ENCODE results near the gene OPRD1. TPM values are rescaled to one million over a fixed set of nuclear protein-coding genes. Genes with fewer than 3 reads are reported as not detected.
"Not testable (repeated sequence)": the region's sequence is repeated elsewhere in the genome, so short reads cannot be mapped to it uniquely, and the experiment has no call there.

The OPRD1 gene
- not detected in 2 replicates for total RNA-seq (2012; rRNA removed)

DNA sequence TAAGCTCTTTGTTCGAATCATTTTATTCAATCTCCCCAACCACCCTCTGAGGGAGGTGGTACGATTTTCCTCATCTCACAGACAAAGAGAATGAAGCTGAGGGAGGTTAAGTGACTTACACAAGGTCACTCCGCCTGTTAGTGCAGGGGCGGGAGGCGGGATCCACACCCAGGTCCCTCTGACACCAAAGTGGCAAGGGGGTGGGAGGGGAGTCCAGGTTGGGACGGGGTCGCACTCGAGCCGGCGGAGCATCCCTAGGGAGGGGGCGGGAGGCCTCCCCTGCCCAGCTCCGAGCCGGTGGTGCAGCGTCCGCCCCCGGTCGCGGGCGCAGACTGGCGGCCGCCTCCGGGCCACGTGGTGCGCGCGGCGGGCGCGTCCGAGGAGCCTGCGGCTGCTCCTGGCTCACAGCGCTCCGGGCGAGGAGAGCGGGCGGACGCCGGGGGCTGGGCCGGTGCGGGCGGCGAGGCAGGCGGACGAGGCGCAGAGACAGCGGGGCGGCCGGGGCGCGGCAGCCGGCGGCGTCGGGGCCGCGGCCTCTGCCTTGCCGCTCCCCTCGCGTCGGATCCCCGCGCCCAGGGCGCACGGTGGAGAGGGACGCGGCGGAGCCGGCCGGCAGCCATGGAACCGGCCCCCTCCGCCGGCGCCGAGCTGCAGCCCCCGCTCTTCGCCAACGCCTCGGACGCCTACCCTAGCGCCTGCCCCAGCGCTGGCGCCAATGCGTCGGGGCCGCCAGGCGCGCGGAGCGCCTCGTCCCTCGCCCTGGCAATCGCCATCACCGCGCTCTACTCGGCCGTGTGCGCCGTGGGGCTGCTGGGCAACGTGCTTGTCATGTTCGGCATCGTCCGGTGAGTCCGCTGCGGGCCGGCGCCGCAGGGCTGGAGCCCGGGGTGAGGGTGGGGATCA lies at the start of gene OPRD1:
Gene OPRD1, plus strand, starts transcription at position 405 of the 903 bp plus-strand sequence. Its CDS starts 214 bp downstream, at position 619.
- Histone ChIP-seq H3K4me2 (ENCODE audit: low read length) (peak within 1 kb of the TSS; percentile 22), H3K9ac (ENCODE audit: low read depth, low read length) (no peak within 1 kb of the TSS), H3K4me3 (ENCODE audit: low read length) (peak within 1 kb of the TSS; percentile 57), H3K9me3 (replicated peaks; ENCODE audit: low read length) (no peaks in the 10 kb centered on the region), H3K27me3 (ENCODE audit: control insufficient read depth, insufficient read depth, low read length) (peaks cover 61% of the 10 kb centered on the region), H3K4me1 (ENCODE audit: control insufficient read depth, insufficient read depth, low read length) (no peaks in the 10 kb centered on the region), H3K36me3 (ENCODE audit: insufficient read depth, low read length) (no peaks in the 10 kb centered on the region)

- no peak overlapping the region for H3K4me2 ChIP-seq (ENCODE audit: low read length)
- H3K9me3 ChIP-seq (replicated peaks; ENCODE audit: low read length) = no peaks in the 10 kb centered on the region
- H3K4me3 ChIP-seq (ENCODE audit: low read length) = no peak overlapping the region
- H3K27me3 ChIP-seq (ENCODE audit: control insufficient read depth, insufficient read depth, low read length) = no peaks in the 10 kb centered on the region
- peaks cover 37% of the 10 kb centered on the region for H3K36me3 ChIP-seq (ENCODE audit: insufficient read depth, low read length)
- no peak overlapping the region for H3K9ac ChIP-seq (ENCODE audit: low read depth, low read length)
- no peaks in the 10 kb centered on the region for H3K4me1 ChIP-seq (ENCODE audit: control insufficient read depth, insufficient read depth, low read length)
Observed at GRCh38 chr1:28766532-28767183, 45.3 kb upstream of the OPRD1 start.

- H3K4me2 ChIP-seq (ENCODE audit: low read length) = no peak overlapping the region
- H3K9me3 ChIP-seq (replicated peaks; ENCODE audit: low read length) = no peaks in the 10 kb centered on the region
- H3K27me3 ChIP-seq (ENCODE audit: control insufficient read depth, insufficient read depth, low read length) = no peaks in the 10 kb centered on the region
- H3K9ac ChIP-seq (ENCODE audit: low read depth, low read length) = no peak overlapping the region
- no peak overlapping the region for H3K4me3 ChIP-seq (ENCODE audit: low read length)
- H3K4me1 ChIP-seq (ENCODE audit: control insufficient read depth, insufficient read depth, low read length) = no peaks in the 10 kb centered on the region
- H3K36me3 ChIP-seq (ENCODE audit: insufficient read depth, low read length) = peaks cover 33% of the 10 kb centered on the region
Observed at GRCh38 chr1:28770601-28771165, 41.3 kb upstream of the OPRD1 start.

GRCh38 chr1:28771921-28772320 lies 40.0 kb upstream of the OPRD1 start:
- H3K36me3 ChIP-seq (ENCODE audit: insufficient read depth, low read length) = peaks cover 23% of the 10 kb centered on the region
- not testable (repeated sequence) for H3K27me3 ChIP-seq (ENCODE audit: control insufficient read depth, insufficient read depth, low read length); H3K9me3 ChIP-seq (replicated peaks; ENCODE audit: low read length); H3K4me2 ChIP-seq (ENCODE audit: low read length); H3K4me1 ChIP-seq (ENCODE audit: control insufficient read depth, insufficient read depth, low read length); H3K9ac ChIP-seq (ENCODE audit: low read depth, low read length); H3K4me3 ChIP-seq (ENCODE audit: low read length)

GRCh38 chr1:28773105-28773504 lies 38.9 kb upstream of the OPRD1 start:
- Histone ChIP-seq H3K4me2 (ENCODE audit: low read length) (no peak overlapping the region), H3K4me1 (ENCODE audit: control insufficient read depth, insufficient read depth, low read length) (no peaks in the 10 kb centered on the region), H3K4me3 (ENCODE audit: low read length) (no peak overlapping the region), H3K36me3 (ENCODE audit: insufficient read depth, low read length) (peaks cover 23% of the 10 kb centered on the region), H3K27me3 (ENCODE audit: control insufficient read depth, insufficient read depth, low read length) (no peaks in the 10 kb centered on the region), H3K9ac (ENCODE audit: low read depth, low read length) (no peak overlapping the region), H3K9me3 (replicated peaks; ENCODE audit: low read length) (no peaks in the 10 kb centered on the region)

GRCh38 chr1:28775121-28775942 lies 36.6 kb upstream of the OPRD1 start:
- Histone ChIP-seq H3K4me1 (ENCODE audit: control insufficient read depth, insufficient read depth, low read length) (no peaks in the 10 kb centered on the region), H3K36me3 (ENCODE audit: insufficient read depth, low read length) (peaks cover 11% of the 10 kb centered on the region), H3K9ac (ENCODE audit: low read depth, low read length) (no peak overlapping the region), H3K27me3 (ENCODE audit: control insufficient read depth, insufficient read depth, low read length) (no peaks in the 10 kb centered on the region), H3K4me2 (ENCODE audit: low read length) (no peak overlapping the region), H3K9me3 (replicated peaks; ENCODE audit: low read length) (no peaks in the 10 kb centered on the region), H3K4me3 (ENCODE audit: low read length) (no peak overlapping the region)

GRCh38 chr1:28776341-28776740 lies 35.6 kb upstream of the OPRD1 start:
- Histone ChIP-seq H3K9me3 (replicated peaks; ENCODE audit: low read length) (no peaks in the 10 kb centered on the region), H3K4me2 (ENCODE audit: low read length) (no peak overlapping the region), H3K9ac (ENCODE audit: low read depth, low read length) (no peak overlapping the region), H3K4me3 (ENCODE audit: low read length) (no peak overlapping the region), H3K4me1 (ENCODE audit: control insufficient read depth, insufficient read depth, low read length) (no peaks in the 10 kb centered on the region), H3K27me3 (ENCODE audit: control insufficient read depth, insufficient read depth, low read length) (no peaks in the 10 kb centered on the region), H3K36me3 (ENCODE audit: insufficient read depth, low read length) (peaks cover 9% of the 10 kb centered on the region)

GRCh38 chr1:28778021-28778420 lies 33.9 kb upstream of the OPRD1 start:
- no peak overlapping the region for H3K4me3 ChIP-seq (ENCODE audit: low read length)
- no peak overlapping the region for H3K9ac ChIP-seq (ENCODE audit: low read depth, low read length)
- no peak overlapping the region for H3K4me2 ChIP-seq (ENCODE audit: low read length)
- H3K27me3 ChIP-seq (ENCODE audit: control insufficient read depth, insufficient read depth, low read length) = no peaks in the 10 kb centered on the region
- peaks cover 4% of the 10 kb centered on the region for H3K36me3 ChIP-seq (ENCODE audit: insufficient read depth, low read length)
- no peaks in the 10 kb centered on the region for H3K9me3 ChIP-seq (replicated peaks; ENCODE audit: low read length)
- H3K4me1 ChIP-seq (ENCODE audit: control insufficient read depth, insufficient read depth, low read length) = no peaks in the 10 kb centered on the region

DNA sequence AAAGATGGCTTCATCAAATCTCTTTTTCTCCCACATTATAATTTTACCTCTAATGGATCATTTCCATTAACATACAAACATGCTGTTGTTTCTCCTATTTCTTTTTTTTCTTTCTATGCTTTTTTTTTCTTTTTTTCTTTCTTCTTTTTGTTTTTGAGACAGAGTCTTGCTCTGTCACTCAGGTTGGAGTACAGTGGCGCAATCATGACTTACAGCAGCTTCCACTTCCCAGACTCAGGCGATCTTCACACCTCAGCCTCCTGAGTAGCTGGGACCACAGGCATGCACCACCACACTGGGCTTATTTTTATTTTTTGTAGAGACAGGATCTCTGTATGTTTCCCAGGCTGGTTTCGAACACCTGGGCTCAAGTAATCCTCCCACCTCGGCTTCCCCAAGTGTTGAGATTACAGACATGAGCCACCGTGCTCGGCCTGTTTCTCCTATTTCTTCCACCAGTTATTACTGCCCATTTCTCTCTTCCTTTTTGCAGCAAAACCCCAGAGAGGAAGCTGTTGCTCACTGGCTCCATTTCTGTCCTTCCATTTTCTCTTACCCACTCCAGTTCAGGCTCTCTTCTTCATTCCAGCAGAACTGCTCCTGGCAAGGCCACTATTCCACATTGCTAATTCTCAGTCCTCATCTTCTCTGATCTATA lies 32.1 kb upstream of the OPRD1 start:
- no peaks in the 10 kb centered on the region for H3K27me3 ChIP-seq (ENCODE audit: control insufficient read depth, insufficient read depth, low read length)
- H3K9ac ChIP-seq (ENCODE audit: low read depth, low read length) = no peak overlapping the region
- no peak overlapping the region for H3K4me2 ChIP-seq (ENCODE audit: low read length)
- H3K9me3 ChIP-seq (replicated peaks; ENCODE audit: low read length) = no peaks in the 10 kb centered on the region
- H3K4me3 ChIP-seq (ENCODE audit: low read length) = no peak overlapping the region
- no peaks in the 10 kb centered on the region for H3K36me3 ChIP-seq (ENCODE audit: insufficient read depth, low read length)
- H3K4me1 ChIP-seq (ENCODE audit: control insufficient read depth, insufficient read depth, low read length) = no peaks in the 10 kb centered on the region

DNA sequence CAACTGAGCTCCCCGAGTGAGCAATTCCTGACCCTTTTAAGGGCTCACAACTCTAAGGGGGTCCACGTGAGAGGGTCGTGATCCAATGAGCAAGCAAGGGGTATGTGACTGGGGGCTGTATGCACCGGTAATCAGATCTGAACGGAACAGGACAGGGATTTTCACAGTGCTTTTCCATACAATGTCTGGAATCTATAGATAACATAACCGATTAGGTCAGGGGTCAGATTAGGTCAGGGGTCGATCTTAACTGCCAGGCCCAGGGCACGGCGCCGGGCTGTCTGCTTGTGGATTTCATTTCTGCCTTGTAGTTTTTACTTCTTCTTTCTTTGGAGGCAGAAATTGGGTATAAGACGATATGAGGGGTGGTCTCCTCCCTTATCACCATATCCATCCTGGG lies 30.7 kb upstream of the OPRD1 start:
- Histone ChIP-seq H3K36me3 (ENCODE audit: insufficient read depth, low read length) (no peaks in the 10 kb centered on the region), H3K27me3 (ENCODE audit: control insufficient read depth, insufficient read depth, low read length) (no peaks in the 10 kb centered on the region), H3K9ac (ENCODE audit: low read depth, low read length) (no peak overlapping the region), H3K4me2 (ENCODE audit: low read length) (no peak overlapping the region), H3K4me1 (ENCODE audit: control insufficient read depth, insufficient read depth, low read length) (no peaks in the 10 kb centered on the region), H3K9me3 (replicated peaks; ENCODE audit: low read length) (no peaks in the 10 kb centered on the region), H3K4me3 (ENCODE audit: low read length) (no peak overlapping the region)
